ENCODE data around the gene CEP85.

The CEP85 gene

GRCh38 chr1:26286064-26286416, 52.0 kb downstream of the CEP85 start:
- TF ChIP-seq, protein P1, sequence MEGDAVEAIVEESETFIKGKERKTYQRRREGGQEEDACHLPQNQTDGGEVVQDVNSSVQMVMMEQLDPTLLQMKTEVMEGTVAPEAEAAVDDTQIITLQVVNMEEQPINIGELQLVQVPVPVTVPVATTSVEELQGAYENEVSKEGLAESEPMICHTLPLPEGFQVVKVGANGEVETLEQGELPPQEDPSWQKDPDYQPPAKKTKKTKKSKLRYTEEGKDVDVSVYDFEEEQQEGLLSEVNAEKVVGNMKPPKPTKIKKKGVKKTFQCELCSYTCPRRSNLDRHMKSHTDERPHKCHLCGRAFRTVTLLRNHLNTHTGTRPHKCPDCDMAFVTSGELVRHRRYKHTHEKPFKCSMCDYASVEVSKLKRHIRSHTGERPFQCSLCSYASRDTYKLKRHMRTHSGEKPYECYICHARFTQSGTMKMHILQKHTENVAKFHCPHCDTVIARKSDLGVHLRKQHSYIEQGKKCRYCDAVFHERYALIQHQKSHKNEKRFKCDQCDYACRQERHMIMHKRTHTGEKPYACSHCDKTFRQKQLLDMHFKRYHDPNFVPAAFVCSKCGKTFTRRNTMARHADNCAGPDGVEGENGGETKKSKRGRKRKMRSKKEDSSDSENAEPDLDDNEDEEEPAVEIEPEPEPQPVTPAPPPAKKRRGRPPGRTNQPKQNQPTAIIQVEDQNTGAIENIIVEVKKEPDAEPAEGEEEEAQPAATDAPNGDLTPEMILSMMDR (IDR thresholded peaks at IDR 0.05; ENCODE audit: poor library complexity, severe bottlenecking): no peak
- ATAC-seq (ENCODE audit: low read depth) (no peak), DNase-seq (ENCODE audit: low spot score) (no peak)
- no peaks in the 10 kb centered on the region for H3K9me3 ChIP-seq (ENCODE audit: severe bottlenecking)
- H3K36me3 ChIP-seq (ENCODE audit: low read depth): peaks cover 8% of the 10 kb centered on the region
- no peak overlapping the region for H3K27ac ChIP-seq (ENCODE audit: poor library complexity, severe bottlenecking)
- H3K4me1 ChIP-seq (ENCODE audit: insufficient read depth, poor library complexity, severe bottlenecking): peaks cover 11% of the 10 kb centered on the region
- no peak overlapping the region for H3K4me3 ChIP-seq (ENCODE audit: severe bottlenecking)
- no peaks in the 10 kb centered on the region for H3K27me3 ChIP-seq (ENCODE audit: insufficient read depth, poor library complexity, severe bottlenecking)

DNA sequence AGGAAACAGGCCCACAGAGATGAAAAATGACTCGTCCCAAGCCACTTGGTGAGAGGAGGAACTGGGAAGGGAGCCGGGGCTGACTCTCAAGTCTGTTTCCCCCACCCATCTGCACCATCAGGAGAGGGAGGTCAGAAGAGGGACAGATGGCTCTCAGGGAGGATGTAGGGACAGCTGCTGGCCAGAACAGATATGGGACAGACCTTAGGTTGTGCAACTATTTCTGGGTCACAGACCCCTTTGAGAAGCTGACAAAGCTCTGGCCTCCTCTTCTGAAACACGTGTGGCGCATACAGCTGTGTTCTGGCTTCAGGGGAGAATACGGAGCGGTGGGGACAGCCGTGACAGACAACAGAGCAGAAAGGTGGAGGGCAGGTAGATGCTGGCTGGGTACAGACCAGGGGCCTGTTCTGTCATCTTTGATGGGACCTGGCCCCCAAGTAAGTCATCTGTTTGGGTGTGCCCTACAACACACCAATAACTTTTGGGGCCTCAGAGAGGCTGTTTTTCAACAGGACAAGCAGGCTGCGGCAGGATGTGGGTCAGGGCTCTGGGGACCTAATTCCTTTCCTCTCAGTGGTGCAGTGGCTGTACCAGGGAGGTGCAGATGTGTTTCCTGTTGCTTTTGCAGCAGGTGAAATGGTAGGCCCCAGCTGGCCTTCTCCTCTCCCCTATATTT, 53.2 kb downstream of the CEP85 start:
- Histone ChIP-seq H3K4me3 (ENCODE audit: severe bottlenecking) (no peak overlapping the region), H3K9me3 (ENCODE audit: severe bottlenecking) (no peaks in the 10 kb centered on the region), H3K27me3 (ENCODE audit: insufficient read depth, poor library complexity, severe bottlenecking) (no peaks in the 10 kb centered on the region), H3K27ac (ENCODE audit: poor library complexity, severe bottlenecking) (no peak overlapping the region), H3K36me3 (ENCODE audit: low read depth) (no peaks in the 10 kb centered on the region), H3K4me1 (ENCODE audit: insufficient read depth, poor library complexity, severe bottlenecking) (peaks cover 11% of the 10 kb centered on the region)
- no peak for DNase-seq (ENCODE audit: low spot score)
- TF ChIP-seq, protein P1 (IDR thresholded peaks at IDR 0.05; ENCODE audit: poor library complexity, severe bottlenecking): no peak
- no peak for ATAC-seq (ENCODE audit: low read depth)

DNA sequence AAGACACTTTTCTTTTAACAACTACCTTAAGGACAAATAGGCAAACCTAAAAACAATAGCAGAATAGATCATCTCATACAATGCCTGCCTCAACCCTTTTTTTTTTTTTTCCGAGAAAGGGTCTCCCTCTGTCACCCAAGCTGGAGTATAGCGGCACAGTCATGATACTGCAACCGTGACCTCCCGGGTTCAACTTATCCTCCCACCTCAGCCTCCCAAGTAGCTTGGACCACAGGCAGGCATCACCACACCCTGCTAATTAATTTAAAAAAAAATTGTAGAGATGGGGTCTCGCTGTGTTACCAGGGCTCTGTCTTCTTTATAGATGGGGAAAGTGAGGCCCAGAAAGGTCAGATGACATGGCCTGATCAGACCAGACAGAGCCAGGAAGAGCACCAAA, 53.8 kb downstream of the CEP85 start:
- Histone ChIP-seq H3K9me3 (ENCODE audit: severe bottlenecking) (no peaks in the 10 kb centered on the region), H3K4me3 (ENCODE audit: severe bottlenecking) (no peak overlapping the region), H3K27ac (ENCODE audit: poor library complexity, severe bottlenecking) (no peak overlapping the region), H3K4me1 (ENCODE audit: insufficient read depth, poor library complexity, severe bottlenecking) (peaks cover 11% of the 10 kb centered on the region), H3K27me3 (ENCODE audit: insufficient read depth, poor library complexity, severe bottlenecking) (no peaks in the 10 kb centered on the region), H3K36me3 (ENCODE audit: low read depth) (no peaks in the 10 kb centered on the region)
- ATAC-seq (ENCODE audit: low read depth) (no peak), DNase-seq (ENCODE audit: low spot score) (no peak)
- TF ChIP-seq, protein P1 (IDR thresholded peaks at IDR 0.05; ENCODE audit: poor library complexity, severe bottlenecking): no peak

- Histone ChIP-seq H3K4me3 (ENCODE audit: severe bottlenecking) (no peak overlapping the region), H3K27ac (ENCODE audit: poor library complexity, severe bottlenecking) (no peak overlapping the region), H3K4me1 (ENCODE audit: insufficient read depth, poor library complexity, severe bottlenecking) (peaks cover 11% of the 10 kb centered on the region), H3K9me3 (ENCODE audit: severe bottlenecking) (no peaks in the 10 kb centered on the region), H3K36me3 (ENCODE audit: low read depth) (no peaks in the 10 kb centered on the region), H3K27me3 (ENCODE audit: insufficient read depth, poor library complexity, severe bottlenecking) (no peaks in the 10 kb centered on the region)
- TF ChIP-seq, protein P1 (IDR thresholded peaks at IDR 0.05; ENCODE audit: poor library complexity, severe bottlenecking): no peak
- no peak for ATAC-seq (ENCODE audit: low read depth)
- no peak for DNase-seq (ENCODE audit: low spot score)
Observed at GRCh38 chr1:26288311-26288941, 54.4 kb downstream of the CEP85 start.
